Breast epithelium (tissue), 3 donors: ENCODE data around the gene TBC1D10B.
"Not testable (repeated sequence)": the region's sequence is repeated elsewhere in the genome, so short reads cannot be mapped to it uniquely, and the experiment has no call there.

Experiments
- POLR2AphosphoS5 ChIP-seq, 3 donors: sonication (generic); formaldehyde crosslinking; IDR thresholded peaks; one replicate each; pipeline ENCODE4 v1.6.1; 2017; ENCODE audit warnings: antibody characterized with exemption in 3 of 3
- TF ChIP-seq, protein P1 (sequence below), 3 donors: fragments of 450-650 bp; IDR thresholded peaks; one replicate each; pipeline ENCODE4 v1.5.1; 2016 to 2017; ENCODE audit warnings: antibody characterized with exemption in 3 of 3, mild to moderate bottlenecking in 3 of 3, moderate library complexity in 3 of 3

DNA sequence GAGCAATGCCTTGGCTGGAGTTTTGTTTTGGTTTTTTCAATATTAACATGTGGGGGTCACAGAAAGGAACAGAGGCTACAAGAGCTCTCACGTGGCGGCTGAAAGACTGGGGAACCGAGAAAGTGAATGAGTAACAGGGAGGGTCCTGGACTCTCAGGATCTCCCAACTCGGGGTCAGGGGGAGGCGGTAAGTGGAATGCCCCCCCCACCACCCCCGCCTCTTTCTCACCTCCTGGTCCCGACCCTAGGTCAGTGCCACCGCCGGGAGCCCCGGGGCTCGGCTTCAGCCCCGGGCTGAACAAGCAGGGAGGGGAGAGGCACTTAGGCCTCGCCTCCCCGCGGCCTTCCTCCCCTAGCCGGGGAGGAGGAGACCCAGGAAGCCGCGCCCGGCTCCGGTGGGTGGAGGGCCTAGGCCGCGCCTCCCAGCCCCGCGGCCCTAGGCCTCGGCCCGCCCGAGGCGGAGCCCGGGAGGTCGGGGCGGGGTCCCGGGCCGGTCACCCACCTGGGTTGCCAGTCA, 35.8 kb downstream of the TBC1D10B start:
- not testable (repeated sequence) for TF ChIP-seq POLR2AphosphoS5 (IDR thresholded peaks at IDR 0.05)
- TF ChIP-seq, protein P1, sequence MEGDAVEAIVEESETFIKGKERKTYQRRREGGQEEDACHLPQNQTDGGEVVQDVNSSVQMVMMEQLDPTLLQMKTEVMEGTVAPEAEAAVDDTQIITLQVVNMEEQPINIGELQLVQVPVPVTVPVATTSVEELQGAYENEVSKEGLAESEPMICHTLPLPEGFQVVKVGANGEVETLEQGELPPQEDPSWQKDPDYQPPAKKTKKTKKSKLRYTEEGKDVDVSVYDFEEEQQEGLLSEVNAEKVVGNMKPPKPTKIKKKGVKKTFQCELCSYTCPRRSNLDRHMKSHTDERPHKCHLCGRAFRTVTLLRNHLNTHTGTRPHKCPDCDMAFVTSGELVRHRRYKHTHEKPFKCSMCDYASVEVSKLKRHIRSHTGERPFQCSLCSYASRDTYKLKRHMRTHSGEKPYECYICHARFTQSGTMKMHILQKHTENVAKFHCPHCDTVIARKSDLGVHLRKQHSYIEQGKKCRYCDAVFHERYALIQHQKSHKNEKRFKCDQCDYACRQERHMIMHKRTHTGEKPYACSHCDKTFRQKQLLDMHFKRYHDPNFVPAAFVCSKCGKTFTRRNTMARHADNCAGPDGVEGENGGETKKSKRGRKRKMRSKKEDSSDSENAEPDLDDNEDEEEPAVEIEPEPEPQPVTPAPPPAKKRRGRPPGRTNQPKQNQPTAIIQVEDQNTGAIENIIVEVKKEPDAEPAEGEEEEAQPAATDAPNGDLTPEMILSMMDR (IDR thresholded peaks at IDR 0.05), result not testable (repeated sequence)
